HUES64 (cell line): ENCODE measurements around the gene BACE2.

Experiments used
- H3K27ac ChIP-seq: 2 replicates; pipeline ENCODE4 v1.7.0; 2013; ENCODE audit warnings: low read depth, low read length, inconsistent platforms
- H3K27me3 ChIP-seq: 2 replicates; pipeline ENCODE4 v1.6.1; 2013; ENCODE audit warnings: mild to moderate bottlenecking, low read length; ENCODE audit not compliant: insufficient read depth
- H3K36me3 ChIP-seq: 2 replicates; pipeline ENCODE4 v1.6.1; 2013; ENCODE audit warnings: mild to moderate bottlenecking, low read length; ENCODE audit not compliant: insufficient read depth
- H3K4me1 ChIP-seq: 2 replicates; pipeline ENCODE4 v1.6.1; 2013; ENCODE audit warnings: mild to moderate bottlenecking, low read length, moderate library complexity; ENCODE audit not compliant: insufficient read depth
- H3K4me3 ChIP-seq: 2 replicates; pipeline ENCODE4 v1.5.1; 2013; ENCODE audit warnings: mild to moderate bottlenecking, low read length, moderate library complexity
- H3K9ac ChIP-seq: 2 replicates; pipeline ENCODE4 v1.6.1; 2013; ENCODE audit warnings: mild to moderate bottlenecking, low read depth, low read length
- H3K9me3 ChIP-seq: 2 replicates; pipeline ENCODE4 v1.6.1; 2013; ENCODE audit warnings: low read depth, low read length; ENCODE audit not compliant: insufficient read depth
- WGBS: fragments of 150-250, 120-280 bp; methylation state at CpG from one replicate; pipeline ENCODE4 v1.1.7; 2013; ENCODE audit warnings: missing lambda C conversion rate; 5-methylcytosine and 5-hydroxymethylcytosine counted together

BACE2 gene

GRCh38 chr21:41199123-41199522 is 31.2 kb downstream of the BACE2 start:
- WGBS = 85% methylated on average over 9 of the region's 10 CpGs
- H3K36me3 ChIP-seq = no peaks in the 10 kb centered on the region
- H3K4me3 ChIP-seq = no peak overlapping the region
- no peaks in the 10 kb centered on the region for H3K27me3 ChIP-seq
- no peaks in the 10 kb centered on the region for H3K4me1 ChIP-seq
- no peaks in the 10 kb centered on the region for H3K9me3 ChIP-seq
- no peak overlapping the region for H3K9ac ChIP-seq
- H3K27ac ChIP-seq = no peak overlapping the region

- no peak overlapping the region for H3K27ac ChIP-seq
- no peaks in the 10 kb centered on the region for H3K27me3 ChIP-seq
- no peaks in the 10 kb centered on the region for H3K9me3 ChIP-seq
- H3K9ac ChIP-seq = no peak overlapping the region
- no peak overlapping the region for H3K4me3 ChIP-seq
- WGBS = 92% methylated on average over 10 of the region's 10 CpGs
- H3K36me3 ChIP-seq = no peaks in the 10 kb centered on the region
- no peaks in the 10 kb centered on the region for H3K4me1 ChIP-seq
These were observed 31.6 kb downstream of the BACE2 start for GRCh38 chr21:41199588-41199987.

- Histone ChIP-seq H3K36me3 (no peaks in the 10 kb centered on the region), H3K9ac (no peak overlapping the region), H3K4me3 (no peak overlapping the region), H3K4me1 (no peaks in the 10 kb centered on the region), H3K27me3 (no peaks in the 10 kb centered on the region), H3K9me3 (no peaks in the 10 kb centered on the region), H3K27ac (no peak overlapping the region)
- 91% methylated on average over 5 of the region's 5 CpGs for WGBS
These were observed 33.4 kb downstream of the BACE2 start for GRCh38 chr21:41201385-41201784.

- Histone ChIP-seq H3K9ac (no peak overlapping the region), H3K4me1 (no peaks in the 10 kb centered on the region), H3K9me3 (no peaks in the 10 kb centered on the region), H3K27me3 (no peaks in the 10 kb centered on the region), H3K27ac (no peak overlapping the region), H3K36me3 (no peaks in the 10 kb centered on the region), H3K4me3 (no peak overlapping the region)
- WGBS = 56% methylated on average over 3 of the region's 3 CpGs
These were observed 36.8 kb downstream of the BACE2 start for GRCh38 chr21:41204736-41205135.

GRCh38 chr21:41207401-41208375 is 39.7 kb downstream of the BACE2 start:
- H3K4me3 ChIP-seq = no peak overlapping the region
- WGBS = 88% methylated on average over 17 of the region's 17 CpGs
- H3K4me1 ChIP-seq = peaks cover under 1% of the 10 kb centered on the region; the same call in 1 of the 2 replicates
- H3K27me3 ChIP-seq = no peaks in the 10 kb centered on the region
- H3K9ac ChIP-seq = no peak overlapping the region
- H3K9me3 ChIP-seq = no peaks in the 10 kb centered on the region
- H3K36me3 ChIP-seq = no peaks in the 10 kb centered on the region
- no peak overlapping the region for H3K27ac ChIP-seq

GRCh38 chr21:41208376-41208763 is 40.4 kb downstream of the BACE2 start:
- H3K9me3 ChIP-seq = no peaks in the 10 kb centered on the region
- H3K9ac ChIP-seq = no peak overlapping the region
- H3K4me1 ChIP-seq = peaks cover 4% of the 10 kb centered on the region; the same call in 1 of the 2 replicates
- no peaks in the 10 kb centered on the region for H3K27me3 ChIP-seq
- no peak overlapping the region for H3K27ac ChIP-seq
- H3K4me3 ChIP-seq = no peak overlapping the region
- no peaks in the 10 kb centered on the region for H3K36me3 ChIP-seq
- 76% methylated on average over 6 of the region's 6 CpGs for WGBS

GRCh38 chr21:41209016-41209619 is 41.2 kb downstream of the BACE2 start:
- no peaks in the 10 kb centered on the region for H3K36me3 ChIP-seq
- WGBS = 91% methylated on average over 17 of the region's 17 CpGs
- no peak overlapping the region for H3K27ac ChIP-seq
- no peak overlapping the region for H3K9ac ChIP-seq
- no peaks in the 10 kb centered on the region for H3K9me3 ChIP-seq
- peaks cover 4% of the 10 kb centered on the region; the same call in 1 of the 2 replicates for H3K4me1 ChIP-seq
- no peak overlapping the region for H3K4me3 ChIP-seq
- H3K27me3 ChIP-seq = no peaks in the 10 kb centered on the region

- H3K9ac ChIP-seq = no peak overlapping the region
- no peaks in the 10 kb centered on the region for H3K27me3 ChIP-seq
- no peaks in the 10 kb centered on the region for H3K36me3 ChIP-seq
- no peak overlapping the region for H3K27ac ChIP-seq
- H3K9me3 ChIP-seq = no peaks in the 10 kb centered on the region
- H3K4me1 ChIP-seq = peaks cover 4% of the 10 kb centered on the region; the same call in 1 of the 2 replicates
- WGBS = 90% methylated on average over 13 of the region's 14 CpGs
- no peak overlapping the region for H3K4me3 ChIP-seq
These were observed 42.6 kb downstream of the BACE2 start for GRCh38 chr21:41210426-41211059.

GRCh38 chr21:41211060-41211805 is 43.3 kb downstream of the BACE2 start:
- Histone ChIP-seq H3K9ac (no peak overlapping the region), H3K27ac (no peak overlapping the region), H3K9me3 (no peaks in the 10 kb centered on the region), H3K27me3 (no peaks in the 10 kb centered on the region), H3K36me3 (no peaks in the 10 kb centered on the region), H3K4me1 (peaks cover 4% of the 10 kb centered on the region; the same call in 1 of the 2 replicates), H3K4me3 (no peak overlapping the region)
- WGBS = 90% methylated on average over 6 of the region's 8 CpGs

GRCh38 chr21:41213021-41213420 is 45.1 kb downstream of the BACE2 start:
- WGBS = 88% methylated on average over 5 of the region's 5 CpGs
- no peaks in the 10 kb centered on the region for H3K9me3 ChIP-seq
- H3K4me1 ChIP-seq = peaks cover 4% of the 10 kb centered on the region; the same call in 1 of the 2 replicates
- H3K4me3 ChIP-seq = no peak overlapping the region
- H3K36me3 ChIP-seq = no peaks in the 10 kb centered on the region
- H3K9ac ChIP-seq = no peak overlapping the region
- no peak overlapping the region for H3K27ac ChIP-seq
- H3K27me3 ChIP-seq = no peaks in the 10 kb centered on the region
